GM19372 (cell line): Measurements from ENCODE around the gene SNTG2.
"Not testable (repeated sequence)": the region's sequence is repeated elsewhere in the genome, so short reads cannot be mapped to it uniquely, and the experiment has no call there.

Experiments used
- ATAC-seq: cut with Tn5 transposase; IDR thresholded peaks from one replicate; pipeline ENCODE4 v1.9.1; 2021; ENCODE audit warnings: mild to moderate bottlenecking, low read depth, moderate library complexity; ENCODE audit not compliant: unreplicated experiment

SNTG2 gene

DNA sequence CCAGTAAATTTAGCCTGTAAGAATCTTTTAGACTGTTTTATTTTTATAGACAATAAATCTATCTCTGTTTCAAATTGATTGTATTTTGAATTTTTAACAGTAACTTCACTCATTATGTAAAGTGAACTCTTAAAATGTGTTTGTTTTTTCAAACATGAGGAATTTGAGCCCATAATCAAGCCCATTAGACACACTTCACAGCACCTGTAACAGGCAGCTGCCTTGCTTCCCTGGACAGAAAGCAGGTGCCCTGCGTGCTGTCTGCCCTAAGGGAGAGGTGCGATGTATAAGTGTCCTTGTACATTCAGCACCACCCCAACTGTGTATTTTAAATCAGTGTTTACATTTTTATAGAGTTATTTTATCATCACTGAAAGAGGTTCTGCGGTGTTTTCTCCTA, 276.1 kb downstream of the SNTG2 start:
- ATAC-seq = no peak

DNA sequence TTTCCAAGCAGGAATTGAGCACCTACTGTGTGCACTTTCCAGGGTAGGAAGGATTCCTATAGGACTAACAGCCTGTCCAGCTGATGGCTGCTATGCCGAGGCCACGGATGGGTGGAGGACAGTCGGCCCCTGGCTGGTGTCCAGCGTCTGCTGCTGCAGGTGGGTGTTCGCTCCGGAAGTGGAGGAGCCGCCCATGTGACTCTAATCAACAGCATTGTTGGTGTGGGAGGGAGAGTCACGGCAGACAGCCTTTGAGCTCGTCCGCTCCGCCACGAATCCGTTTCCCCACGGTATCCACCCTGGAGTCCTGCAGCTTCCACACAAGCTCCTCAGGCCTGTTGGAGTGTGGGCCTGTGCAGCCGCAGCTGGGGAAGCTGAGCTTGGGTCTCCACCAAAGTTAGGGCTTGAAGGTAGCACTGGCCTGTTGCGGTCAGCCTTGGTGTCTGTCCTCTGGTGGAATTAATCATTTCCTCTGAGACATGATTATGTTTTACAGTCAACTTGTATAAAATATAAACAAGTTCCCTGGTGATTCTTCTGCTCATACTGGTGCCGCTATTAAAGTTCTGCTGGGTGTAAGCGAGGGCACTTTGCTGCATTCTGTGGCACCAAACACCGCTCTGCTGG, 276.7 kb downstream of the SNTG2 start:
- no peak for ATAC-seq

DNA sequence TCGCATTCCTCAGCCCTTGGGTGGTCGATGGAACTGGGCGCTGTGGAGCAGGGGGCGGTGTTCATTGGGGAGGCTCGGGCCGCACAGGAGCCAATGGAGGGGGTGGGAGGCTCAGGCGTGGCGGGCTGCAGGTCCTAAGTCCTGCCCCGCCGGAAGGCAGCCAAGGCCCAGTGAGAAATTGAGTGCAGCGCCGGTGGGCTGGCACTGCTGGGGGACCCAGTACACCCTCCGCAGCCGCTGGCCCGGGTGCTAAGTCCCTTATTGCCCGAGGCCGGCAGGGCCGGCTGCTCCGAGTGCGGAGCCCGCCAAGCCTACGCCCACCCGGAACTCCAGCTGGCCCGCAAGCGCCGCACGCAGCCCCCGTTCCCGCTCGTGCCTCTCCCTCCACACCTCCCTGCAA, 278.9 kb downstream of the SNTG2 start:
- ATAC-seq = not testable (repeated sequence)

GRCh38 chr2:1230155-1230893, 279.7 kb downstream of the SNTG2 start:
- ATAC-seq = no peak

DNA sequence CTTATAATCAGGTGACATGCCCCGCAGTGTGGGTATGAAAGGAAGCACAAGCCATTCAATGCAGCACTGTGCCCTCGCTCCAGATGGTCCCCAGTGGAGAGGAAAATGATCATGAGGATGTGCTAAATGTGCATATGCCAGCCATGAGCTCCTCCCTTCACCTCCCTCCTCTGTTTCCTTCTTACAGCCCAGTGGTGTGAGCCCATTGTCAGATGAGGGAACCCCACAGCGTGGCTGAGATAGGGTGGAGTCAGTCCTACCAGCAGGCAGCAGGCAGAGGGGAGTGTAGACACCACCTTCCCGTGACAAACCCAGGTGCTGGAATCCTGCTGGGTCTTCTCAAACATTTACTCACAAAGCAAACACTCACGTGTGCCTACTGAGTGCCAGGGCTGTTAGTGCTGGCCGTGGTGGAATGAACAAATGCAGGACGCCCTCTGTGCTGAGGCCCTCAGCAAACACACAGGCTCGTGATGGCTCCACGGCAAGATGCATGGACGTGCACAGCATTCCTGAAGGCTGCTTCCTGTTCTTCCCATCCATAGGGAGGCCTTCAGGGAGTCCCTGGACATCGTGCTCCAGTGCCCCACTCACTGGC, 280.9 kb downstream of the SNTG2 start:
- ATAC-seq = no peak

GRCh38 chr2:1233281-1233680, 282.6 kb downstream of the SNTG2 start:
- no peak for ATAC-seq

- no peak for ATAC-seq
These were observed 284.2 kb downstream of the SNTG2 start for GRCh38 chr2:1234731-1235308.

DNA sequence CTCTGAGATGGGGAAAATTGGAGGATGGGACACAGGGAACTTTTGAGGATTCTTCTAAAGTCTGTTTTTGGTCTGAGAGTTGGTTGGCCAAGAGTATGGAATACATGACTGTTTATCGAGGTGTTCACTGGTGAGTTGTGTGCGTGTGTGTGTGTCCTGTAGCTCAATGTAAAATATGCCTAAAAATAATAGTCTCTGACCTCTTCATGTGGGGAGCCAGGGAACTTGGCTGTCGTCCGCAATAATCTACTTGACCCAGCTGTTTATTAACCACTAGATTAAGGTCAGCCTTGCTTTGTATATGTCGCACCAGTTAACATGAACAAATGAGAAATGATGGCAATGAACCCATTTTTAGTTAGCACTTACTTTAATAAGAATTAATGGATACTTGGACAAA, 285.2 kb downstream of the SNTG2 start:
- ATAC-seq = no peak

GRCh38 chr2:1236606-1237005, 286.0 kb downstream of the SNTG2 start:
- no peak for ATAC-seq

- no peak for ATAC-seq
These were observed 287.1 kb downstream of the SNTG2 start for GRCh38 chr2:1237783-1238182.

GRCh38 chr2:1238598-1239138, 288.0 kb downstream of the SNTG2 start:
- no peak for ATAC-seq

- ATAC-seq = no peak
These were observed 294.5 kb downstream of the SNTG2 start for GRCh38 chr2:1245193-1245592.

- ATAC-seq = no peak
These were observed 295.6 kb downstream of the SNTG2 start for GRCh38 chr2:1246239-1246638.

DNA sequence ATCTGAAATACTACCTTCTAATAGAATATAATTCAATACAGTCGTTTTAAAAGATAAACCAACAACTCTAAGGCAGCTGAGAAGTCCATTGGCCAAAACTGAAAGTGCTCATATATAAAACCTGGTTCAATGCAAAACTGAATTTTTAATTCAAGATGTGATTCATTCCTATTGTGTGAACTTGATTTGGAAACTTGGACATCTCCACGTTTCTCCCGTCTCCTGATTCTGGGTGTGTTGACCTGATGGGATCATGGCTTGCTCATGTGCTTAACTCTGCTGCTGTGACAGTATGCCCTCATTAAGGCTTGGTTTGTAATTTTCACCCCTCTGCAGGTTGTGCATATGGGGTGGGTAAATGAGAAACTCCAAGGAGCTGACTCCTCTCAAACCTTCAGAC, 296.3 kb downstream of the SNTG2 start:
- no peak for ATAC-seq

GRCh38 chr2:1248187-1248586, 297.5 kb downstream of the SNTG2 start:
- ATAC-seq = no peak

GRCh38 chr2:1249897-1250687, 299.4 kb downstream of the SNTG2 start:
- no peak for ATAC-seq

- ATAC-seq = no peak
These were observed 300.9 kb downstream of the SNTG2 start for GRCh38 chr2:1251520-1251919.

- ATAC-seq = no peak
These were observed 303.0 kb downstream of the SNTG2 start for GRCh38 chr2:1253629-1254028.

DNA sequence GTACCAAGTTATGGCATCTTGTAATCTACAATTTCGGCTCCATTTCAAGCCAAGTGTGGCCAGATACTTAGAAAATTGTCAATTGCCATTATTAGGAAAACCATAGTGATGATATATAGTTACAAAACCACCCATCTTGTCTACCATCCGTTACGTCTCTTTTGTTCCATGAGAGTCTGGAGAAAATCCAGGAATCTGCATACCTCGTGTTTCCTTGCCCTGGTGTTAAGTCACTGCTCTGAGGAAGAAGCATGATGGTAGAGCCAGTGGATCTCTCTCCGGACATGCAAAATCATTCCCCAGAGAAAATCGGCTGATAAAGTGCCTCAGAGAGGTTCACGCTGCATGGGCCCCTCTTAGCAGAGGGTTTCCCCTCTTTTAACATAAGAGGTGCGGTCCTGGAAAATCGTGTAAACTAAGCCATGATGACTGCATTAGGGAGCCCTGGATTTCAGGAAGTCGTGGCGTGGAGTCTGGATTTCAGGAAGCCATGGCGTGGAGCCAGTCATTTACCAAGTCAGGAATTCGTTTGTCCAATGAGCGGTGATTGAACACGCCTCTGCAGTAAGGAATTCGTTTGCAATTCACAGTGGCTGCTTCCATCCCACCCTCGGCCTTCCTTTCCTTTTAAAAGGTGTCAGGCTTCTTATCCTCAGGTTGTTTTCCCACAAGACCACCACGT, 304.2 kb downstream of the SNTG2 start:
- ATAC-seq = no peak
